GM18508 (cell line): ENCODE data around the gene SCAF1.

ENCODE experiments used
- ATAC-seq: cut with Tn5 transposase; IDR thresholded peaks from one replicate; pipeline ENCODE4 v1.9.1; 2021; ENCODE audit warnings: moderate number of reproducible peaks; ENCODE audit not compliant: insufficient read depth, unreplicated experiment

SCAF1 gene

DNA sequence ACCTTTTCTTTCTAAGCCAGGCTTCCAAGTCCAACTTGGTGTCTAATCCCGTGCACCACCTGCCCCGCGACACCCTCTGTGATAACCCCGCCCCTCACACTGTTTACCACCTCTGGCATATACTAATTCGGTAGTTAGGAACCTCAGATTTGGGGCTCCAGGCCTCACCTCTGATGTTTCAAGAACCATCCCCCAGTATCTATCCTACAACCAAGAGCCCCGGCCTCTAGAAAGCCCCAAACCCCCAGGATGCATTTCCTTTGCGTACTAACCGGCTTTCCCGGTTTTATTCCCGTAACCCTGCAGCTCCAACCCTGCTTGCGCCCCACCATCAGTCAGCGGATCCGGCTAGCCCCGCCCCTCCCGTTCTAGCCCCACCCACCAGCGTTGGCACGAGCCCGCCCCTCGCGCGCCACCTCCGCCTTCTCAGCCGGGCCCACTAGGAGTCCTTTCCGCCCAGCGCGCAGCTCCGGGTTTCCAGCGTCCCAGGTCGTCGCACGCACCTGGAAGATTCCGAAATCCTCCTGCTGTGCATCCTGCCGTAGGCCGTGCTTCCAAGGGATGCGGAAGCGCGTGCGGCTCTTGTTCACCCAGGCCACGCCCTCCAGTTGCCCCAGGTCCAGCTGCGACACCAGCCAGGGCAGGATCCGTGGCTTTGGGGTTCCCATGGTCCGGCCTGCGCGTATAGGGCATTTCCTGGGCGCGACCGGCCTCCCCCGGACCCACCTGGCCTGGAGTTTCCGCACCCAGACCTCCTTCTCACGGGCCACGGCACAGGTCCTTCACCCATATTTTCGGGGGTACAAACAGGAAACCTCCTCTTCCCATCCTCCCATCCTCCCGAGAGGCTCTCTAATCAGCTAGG, 22.4 kb downstream of the SCAF1 start:
- no peak for ATAC-seq

DNA sequence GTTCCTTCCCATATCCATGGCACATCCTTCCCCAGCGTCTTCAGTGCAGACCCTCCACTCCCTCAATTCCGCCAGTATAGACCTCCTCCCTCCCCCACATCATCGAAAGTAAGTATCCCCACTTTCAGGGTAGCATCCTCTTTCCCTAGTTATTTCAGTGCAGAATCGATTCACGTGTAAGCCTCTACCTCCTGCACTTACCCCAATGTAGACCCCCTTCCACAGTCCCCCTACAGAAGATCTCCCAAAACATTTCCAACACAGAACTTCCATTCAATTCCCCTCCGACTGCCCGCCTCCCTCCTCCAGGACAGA, 23.0 kb downstream of the SCAF1 start:
- no peak for ATAC-seq

DNA sequence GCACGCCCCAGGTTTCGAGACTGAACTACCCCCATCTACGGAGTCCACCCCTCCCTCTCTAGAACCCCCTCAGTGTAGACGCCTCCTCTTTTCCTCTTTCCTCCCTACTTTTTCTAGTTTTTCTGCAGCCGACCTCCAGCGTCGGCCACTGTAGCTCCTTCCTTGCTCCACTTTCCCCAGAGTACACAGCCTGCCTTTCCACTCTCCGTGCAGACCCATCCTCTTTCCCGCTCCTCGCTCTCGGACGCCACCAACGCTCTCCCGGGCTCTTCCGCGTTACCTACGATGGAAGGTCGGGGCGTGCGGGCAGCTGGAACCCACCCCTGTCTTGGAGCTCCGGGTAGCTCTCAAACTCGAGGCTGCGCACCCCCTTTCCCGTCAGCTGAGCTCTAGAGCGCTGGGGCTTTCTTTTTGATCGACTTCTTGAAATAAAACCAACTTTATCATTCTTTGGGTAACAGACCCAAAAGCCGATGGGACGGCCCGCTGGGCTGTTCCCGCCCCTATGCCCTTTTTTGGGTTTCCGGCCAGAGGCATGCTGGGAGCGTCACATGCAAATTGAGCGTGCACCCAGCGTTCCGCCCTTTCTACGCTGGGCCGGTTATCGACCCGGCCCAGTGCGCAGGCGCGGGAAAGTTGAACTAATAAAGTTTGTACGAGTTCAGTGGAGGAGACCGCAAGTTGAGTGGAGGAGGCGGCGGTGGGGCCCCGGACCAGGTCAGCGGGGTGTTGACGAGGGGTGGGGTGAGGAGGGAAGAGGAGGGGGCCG, 23.5 kb downstream of the SCAF1 start, which contains the start of the genes BCL2L12 and IRF3:
Gene BCL2L12, plus strand, starts transcription at position 583 of the 769 bp plus-strand sequence. CDS start 760 bp downstream, outside the sequence.
Gene IRF3, minus strand, starts transcription at position 507 of the 769 bp plus-strand sequence. CDS start 1,019 bp downstream, outside the sequence.
- ATAC-seq, result peak; percentile 72

DNA sequence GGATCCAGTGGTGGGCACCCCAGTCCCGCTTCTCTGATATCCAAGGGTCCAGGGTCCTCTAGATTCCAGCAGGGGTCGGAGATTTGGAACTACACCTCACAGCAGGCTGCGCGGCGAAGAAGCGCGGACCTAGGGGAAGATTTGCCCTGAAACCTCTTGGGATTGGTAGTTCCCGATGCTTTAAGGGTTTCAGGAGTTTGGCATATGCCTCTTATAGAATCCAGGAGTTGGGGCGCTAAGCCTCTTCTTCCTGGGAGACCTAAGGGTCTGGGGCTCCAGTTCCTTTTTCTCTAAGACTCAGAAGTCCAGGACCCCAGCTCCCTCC, 24.1 kb downstream of the SCAF1 start:
- no peak for ATAC-seq

DNA sequence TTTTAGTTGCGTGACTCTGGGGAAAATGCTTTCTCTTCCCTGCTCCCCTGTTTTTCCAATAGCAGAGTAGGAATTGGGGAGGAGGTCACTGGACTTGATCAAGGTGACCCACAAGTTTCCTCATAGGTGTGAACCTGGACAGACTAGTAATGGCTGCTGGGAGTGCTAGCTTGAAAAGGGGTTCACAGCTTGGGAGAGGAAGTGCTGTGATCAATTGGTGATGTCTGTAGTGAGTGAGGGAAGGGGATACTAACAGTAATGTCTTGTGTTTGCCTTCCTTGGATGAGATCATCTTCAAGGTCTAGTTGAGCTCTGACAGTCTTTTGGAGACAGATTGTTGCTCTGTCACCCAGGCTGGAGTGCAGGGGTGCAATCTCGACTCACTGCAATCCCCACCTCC, 25.5 kb downstream of the SCAF1 start:
- ATAC-seq, result no peak

DNA sequence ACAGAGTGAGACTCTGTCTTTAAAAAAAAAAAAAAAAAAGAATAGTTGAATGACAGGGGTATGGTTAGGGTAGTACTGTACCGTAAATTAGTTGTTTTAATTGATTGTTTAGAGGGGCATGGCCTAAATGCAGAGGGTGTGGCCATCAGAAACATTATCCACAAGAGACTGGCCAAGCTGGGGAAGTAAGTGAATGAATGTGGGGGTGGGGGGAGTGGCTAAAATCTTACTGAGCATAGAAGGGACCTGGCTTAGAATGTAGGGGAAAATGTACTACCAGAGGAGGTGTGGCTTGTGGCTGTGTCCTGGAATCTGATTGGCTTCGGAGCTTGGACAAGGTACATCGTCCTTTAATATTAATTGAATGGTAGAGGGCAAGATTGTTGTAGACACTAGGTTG, 27.5 kb downstream of the SCAF1 start:
- no peak for ATAC-seq

DNA sequence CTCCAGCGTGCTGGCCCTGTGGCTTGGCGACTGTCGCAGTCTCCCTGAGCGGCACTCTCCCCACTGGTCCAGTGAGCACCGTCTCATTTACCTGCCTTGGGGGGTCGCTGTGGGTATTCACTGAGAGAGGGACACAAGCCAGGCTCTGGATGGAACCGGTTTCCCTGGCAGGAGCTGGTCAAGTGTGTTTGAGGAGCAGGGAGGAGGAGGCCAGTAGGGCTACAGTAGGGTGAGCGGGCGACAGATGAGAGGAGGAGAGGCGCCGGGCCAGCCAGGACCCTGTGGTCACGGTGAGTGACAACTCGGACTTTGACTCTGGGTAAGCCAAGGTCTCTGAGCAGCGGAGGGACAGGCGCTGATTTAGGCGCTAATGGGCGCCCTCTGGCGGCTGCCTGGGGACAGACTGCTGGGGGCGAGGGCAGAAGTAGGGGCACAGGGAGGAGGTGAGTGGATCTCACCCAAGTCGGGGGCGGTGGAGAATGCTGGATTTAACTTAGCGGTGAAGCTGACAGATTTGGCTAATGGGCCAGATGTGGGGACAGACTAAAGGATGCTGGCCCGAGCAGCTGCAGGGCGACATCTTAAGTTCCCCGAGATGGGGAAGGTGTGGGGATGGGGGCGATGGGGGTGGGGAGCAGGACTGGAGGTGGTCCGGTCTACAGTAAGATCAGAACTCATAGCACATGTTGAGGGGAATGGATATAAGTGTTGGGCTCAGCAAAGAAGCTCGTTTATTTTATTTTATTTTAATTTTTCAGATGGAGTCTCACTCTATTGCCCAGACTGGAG, 30.3 kb downstream of the SCAF1 start:
- ATAC-seq, result no peak

DNA sequence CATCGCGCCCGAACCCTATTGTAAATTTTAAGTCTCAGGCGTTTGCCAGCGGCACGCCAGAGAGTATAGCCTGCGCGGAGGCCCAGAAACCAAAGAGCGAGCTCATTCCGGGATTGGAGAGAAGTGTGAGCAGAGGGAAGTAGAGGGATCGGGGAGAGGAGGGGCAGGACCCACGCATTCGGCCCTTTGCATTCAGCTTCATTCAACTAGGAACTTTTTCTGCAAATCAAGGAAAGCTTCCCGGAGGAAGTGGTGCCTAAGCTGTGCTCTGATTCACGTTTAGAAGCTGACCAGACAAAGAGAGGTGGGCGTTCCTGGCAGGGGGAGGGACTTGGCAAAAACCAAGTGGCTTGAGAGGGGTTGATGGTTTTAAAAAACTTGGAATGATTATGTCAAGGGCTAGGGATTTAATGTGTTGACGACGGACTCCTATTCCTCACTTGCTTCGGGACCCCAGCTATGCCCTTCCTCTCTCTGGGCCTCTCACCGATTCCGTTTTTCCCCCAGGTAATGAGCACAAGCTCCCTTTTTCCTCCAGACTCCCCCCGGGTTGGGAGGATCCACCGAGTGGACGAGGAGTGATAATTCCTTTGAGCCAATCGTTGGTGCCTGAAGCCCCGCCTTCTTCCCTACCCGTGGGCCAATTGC, 34.3 kb downstream of the SCAF1 start:
- ATAC-seq, result peak; percentile 36

DNA sequence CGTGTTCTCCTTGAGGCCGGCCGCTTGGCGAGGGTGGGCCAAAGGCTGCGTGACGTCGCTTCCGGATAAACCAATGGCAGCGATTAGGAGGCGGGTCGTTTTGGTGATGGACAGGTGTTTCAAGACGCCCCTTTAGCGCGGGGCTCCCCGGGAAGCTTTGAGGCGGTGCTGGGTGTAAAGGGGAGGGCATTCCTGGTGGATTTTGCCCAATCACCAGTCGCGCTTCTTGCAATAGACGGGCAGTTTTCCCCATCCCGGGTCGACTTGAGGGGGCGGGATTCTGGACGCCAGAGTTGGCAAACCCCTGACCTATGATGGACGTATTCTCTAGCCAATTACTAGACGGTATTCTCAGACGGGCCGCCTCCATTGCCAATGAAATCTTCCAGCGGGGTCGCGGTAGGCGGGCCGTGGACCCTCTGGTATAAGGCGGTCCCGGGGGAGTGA, 34.8 kb downstream of the SCAF1 start:
- ATAC-seq, result peak; percentile 38

DNA sequence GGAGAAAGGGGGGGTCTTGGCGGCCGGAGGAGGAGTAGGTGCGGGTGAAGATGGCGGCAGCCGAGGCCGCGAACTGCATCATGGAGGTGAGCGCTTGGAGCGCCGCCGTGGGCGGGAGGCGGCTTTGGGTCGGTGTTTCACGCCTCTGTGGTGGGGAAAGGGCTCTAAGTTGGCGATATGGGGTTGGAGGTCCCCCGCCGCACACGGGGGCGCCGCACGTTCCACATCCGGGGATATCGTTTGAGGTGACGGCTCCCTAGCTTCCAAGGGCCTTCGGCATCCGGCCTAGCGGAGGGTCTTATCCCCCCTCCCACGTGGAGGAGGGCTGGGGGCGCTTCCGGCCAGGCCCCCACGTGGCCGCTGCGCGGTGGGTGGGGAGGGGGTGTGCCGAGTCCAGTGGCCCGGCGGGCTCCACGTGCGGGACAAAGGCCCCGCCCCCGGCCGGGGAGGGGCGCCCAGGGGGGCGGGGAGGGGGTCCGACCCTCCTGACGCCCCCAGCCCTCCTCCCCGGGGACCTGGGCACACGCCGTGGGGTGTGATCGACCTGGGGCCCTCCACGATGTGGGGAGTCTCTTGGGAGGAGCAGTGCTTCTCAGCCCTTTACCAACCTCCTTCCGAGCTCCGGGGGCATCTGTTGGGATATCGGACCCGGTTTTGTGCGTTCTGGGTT, 35.4 kb downstream of the SCAF1 start, which contains the start of gene PRMT1:
Gene PRMT1, plus strand, starts transcription at position 41 of the 670 bp plus-strand sequence. Its CDS starts 10 bp downstream, at position 51.
- ATAC-seq, result no peak

DNA sequence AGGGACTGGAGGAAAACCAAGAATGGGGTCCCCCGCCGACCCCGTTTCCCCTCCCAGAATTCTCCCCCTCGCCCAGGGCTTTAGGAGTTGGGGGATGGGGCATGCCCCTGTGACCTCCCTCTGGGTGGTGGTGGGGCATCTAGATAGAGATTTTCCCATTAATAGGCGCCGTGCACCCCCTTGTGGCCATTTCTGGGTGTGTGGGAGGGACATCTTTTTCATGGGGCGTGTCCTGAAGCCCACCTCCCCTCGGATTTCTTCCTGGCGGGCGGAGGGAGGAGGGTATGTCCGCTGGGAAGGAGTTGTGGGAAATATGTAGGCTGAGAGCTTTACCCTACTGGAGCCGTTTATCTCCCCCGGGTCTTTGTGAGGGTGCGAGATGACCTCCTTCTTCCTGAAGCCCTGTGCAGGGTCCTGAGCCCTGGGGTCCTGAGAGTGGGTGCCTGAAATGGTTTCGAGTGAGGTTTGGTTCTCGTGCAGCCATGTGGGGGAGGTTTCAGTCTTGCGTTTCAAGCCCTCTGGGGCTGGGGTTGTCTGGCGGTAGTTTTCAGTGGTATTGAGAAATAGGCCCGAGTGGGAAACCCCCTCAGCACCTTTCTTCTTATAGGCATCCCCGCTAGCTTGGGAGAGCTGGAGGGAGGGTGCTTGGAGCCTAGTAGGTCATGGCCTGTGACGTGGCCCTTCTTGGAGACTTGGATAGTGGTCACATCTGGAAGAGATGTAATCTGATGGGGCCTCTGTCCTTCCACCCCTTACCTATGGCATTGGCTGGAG, 36.1 kb downstream of the SCAF1 start:
- ATAC-seq, result no peak

DNA sequence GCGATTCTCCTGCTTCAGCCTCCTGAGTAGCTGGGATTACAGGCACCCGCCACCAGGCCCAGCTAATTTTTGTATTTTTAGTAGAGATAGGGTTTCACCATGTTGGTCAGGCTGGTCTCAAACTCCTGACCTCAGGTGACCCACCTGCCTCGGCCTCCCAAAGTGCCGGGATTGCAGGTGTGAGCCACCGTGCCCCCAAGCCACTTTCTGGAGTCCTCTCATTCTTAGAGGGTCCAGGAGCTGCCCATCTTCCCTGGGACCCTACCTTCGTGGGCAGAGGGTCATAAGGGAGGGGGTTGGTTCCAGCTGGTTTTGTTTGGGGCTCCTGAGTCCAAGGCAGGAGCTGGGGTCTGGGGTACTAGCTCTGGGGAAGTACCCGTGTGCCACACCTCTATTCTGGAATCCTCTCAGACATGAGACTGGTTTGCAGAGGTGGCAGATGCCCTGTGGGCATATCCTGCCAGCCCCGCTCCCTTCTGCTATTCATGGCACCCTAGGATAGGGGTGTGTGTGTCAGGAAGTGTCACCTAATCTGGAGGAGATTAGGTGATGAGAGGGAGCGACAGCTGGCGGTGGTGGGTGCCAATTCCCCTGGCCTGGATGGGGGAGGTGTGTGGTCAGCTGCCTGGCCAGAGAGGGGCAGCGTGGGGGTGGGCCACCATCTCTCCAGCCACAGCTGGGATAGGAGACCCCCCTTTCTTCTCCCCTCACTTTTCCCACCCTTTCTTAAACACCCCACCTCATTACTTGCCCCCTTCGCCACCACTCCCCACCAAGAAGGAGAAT, 37.2 kb downstream of the SCAF1 start:
- ATAC-seq, result no peak

DNA sequence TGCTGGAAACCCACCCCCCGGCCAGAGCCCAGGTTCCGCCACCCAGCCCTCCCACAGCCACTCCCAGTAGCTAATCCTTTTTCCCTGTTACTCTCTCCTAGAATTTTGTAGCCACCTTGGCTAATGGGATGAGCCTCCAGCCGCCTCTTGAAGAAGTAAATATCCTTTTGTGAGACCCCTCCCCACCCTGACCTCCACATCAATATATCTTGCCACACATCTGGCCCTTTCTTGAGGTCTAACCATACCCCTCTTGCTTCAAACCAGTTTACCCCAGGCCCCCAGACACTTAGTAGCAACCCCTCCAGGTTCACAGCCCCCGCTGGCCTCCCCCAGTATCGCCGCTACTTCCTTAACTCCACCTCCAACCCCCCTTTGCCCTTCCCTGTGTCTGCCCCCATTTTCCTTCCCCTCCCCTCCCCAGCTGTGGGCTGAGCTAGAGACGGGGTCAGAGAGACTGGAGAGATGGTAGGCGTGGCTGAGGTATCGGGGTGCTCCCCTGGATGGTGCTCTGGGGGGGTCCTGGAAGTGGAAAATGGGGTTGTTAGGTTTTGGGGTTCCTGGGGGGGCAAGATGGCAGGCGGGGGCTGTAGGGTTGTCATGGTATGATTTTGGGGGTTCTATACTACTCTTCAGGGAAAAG, 37.9 kb downstream of the SCAF1 start:
- no peak for ATAC-seq

DNA sequence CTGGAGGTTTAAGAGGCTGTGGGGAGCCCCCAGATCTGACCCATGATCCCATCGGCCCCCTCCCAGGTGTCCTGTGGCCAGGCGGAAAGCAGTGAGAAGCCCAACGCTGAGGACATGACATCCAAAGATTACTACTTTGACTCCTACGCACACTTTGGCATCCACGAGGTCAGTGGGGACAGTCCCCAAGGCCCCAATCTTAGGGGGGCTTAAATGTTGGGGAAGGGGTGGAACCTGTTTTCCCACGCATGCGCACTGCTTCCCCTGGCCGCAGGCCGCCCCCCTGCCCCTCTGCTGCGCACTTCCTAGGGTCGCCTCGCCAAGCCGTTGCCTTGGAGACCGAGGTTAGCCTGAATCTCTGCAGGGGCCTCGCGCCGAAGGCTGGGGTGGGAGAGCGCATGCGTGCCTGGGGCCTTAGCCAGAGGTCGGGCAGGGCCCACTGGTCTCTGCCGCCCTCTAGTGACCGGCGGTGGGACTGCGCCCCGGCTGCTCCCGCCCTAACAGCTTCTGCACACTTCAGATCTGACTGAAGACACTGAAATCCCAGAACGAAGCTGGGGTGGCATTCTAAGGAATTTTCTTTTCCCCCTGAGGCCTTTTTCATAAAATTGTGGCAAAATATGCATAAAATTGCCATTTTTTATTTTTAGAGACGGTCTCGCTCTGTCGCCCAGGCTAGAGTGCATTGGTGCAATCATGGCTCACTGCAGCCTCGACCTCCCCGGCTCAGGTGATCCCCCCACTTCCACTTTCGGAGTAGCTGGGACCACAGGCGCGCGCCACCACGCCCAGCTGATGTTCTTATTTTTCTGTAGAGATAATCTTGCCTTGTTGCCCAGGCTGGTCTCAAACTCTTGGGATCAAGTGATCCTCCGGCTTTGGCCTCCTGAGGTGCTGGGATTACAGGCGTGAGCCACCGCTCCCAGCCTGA, 38.7 kb downstream of the SCAF1 start:
- no peak for ATAC-seq

DNA sequence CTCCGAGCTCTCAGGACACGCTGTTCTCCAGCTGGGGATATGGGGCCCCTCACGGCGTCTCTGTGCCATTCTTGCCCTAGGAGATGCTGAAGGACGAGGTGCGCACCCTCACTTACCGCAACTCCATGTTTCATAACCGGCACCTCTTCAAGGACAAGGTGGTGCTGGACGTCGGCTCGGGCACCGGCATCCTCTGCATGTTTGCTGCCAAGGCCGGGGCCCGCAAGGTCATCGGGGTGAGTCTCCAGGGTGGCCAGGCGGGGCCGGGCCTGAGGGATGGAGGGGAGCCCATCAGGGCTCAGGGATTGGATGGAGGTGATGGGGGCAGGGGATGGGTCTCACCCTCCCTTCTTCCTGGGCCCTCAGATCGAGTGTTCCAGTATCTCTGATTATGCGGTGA, 39.8 kb downstream of the SCAF1 start:
- ATAC-seq, result no peak

DNA sequence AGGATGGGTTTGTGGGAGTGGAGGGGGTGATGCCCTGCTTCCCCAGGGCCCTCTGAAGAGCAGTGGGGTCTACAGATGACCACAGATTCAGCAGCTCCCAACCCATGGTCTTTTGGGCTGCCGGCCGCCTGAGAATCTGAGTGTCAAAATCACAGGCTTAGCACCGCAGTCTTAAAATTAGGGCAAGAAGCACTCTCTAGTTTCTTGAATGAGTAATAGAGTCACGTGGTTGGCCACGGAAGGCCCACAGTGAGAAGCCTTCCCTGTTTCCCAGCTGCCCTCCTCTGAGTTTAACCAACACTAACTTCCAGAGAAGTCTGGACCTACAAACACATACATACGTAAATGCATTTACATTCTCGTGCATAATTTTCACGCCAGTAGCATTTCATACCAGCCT, 40.3 kb downstream of the SCAF1 start:
- no peak for ATAC-seq

DNA sequence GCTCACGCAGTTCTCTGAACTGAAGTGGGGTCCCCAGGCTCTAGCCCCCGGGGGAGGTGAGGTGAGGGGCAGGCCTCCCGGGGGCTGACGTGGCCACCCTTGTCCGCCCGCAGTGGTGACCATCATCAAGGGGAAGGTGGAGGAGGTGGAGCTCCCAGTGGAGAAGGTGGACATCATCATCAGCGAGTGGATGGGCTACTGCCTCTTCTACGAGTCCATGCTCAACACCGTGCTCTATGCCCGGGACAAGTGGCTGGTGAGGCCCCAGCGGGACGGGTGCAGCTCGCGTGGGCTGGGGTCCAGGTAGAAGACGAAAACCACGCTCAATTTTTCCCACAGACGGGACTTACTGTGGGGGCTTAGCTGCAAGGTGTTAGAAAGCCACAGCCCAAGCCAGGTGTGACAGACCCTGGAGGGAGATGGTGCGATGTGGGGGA, 41.8 kb downstream of the SCAF1 start:
- ATAC-seq, result no peak
